ENCODE measurements around the gene TOE1.
"Not testable (repeated sequence)": the region's sequence is repeated elsewhere in the genome, so short reads cannot be mapped to it uniquely, and the experiment has no call there.

TOE1 gene

DNA sequence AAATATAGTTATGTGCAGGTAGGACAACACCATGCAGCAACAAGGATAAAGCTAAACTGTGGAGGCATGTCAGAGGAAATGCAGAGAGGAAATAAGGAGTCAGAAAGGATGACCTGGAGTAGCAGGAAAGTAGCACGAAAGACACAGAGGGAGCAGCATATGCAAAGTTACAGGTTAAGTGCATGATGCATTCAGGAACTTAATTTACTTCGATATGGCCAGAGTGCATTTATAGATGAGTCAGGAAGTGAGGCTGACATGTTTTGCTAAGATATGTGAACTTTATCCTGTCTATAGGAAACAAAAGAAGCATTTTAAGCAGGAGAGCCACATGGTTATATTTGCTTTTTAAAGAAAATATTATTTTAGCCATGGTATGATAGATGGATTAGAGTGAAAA is 15.7 kb downstream of the TOE1 start:
- DNase-seq: no peak

DNA sequence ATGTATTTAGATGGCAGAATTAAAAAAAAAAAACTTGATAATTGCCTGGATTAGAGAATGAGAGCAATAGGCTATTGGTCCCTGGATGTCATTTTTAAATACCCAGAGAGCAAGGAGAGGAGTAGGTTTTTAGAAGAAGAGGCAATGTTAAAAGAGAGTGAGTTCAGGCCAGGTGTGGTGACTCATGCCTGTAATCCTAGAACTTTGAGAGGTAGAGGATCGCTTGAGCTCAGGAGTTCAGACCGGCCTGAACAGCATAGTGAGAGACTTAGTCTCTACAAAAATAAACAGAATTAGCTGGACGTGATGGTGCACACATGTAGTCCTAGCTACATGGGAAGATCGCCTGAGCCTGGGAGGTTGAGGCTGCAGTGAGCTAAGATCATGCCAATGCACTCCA is 16.2 kb downstream of the TOE1 start:
- no peak for DNase-seq

DNA sequence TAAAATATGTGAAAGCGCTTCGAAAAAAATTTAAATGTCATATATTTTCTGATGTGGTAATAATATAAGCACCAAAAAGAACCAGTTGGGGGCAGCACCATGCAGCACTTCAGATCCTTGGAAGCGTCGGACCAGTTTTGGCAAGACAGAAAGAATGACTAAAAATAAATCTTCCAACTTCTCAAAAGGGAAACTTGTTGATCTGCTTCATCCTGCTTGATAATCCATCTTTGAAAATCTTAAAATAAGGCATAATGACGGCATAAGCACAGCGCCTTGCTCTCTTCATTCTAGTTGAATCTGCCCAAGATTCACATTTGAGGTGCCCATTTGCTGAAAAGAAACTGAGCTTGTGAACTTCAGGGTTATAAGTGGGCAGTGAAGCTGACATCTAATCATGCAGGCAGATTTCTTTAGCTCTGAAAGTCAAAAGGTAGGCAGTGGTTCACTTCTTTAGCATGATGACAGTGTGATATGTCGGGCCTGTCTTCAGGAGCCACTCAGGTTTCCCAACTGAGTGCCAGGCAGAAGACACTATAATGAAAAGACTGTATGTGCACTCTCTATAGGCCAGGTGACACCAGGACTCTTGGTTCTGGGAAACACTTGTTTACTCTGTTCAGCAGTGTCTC is 20.0 kb downstream of the TOE1 start:
- no peak for DNase-seq

GRCh38 chr1:45360981-45361380 is 21.0 kb downstream of the TOE1 start:
- not testable (repeated sequence) for DNase-seq

GRCh38 chr1:45364294-45364693 is 24.3 kb downstream of the TOE1 start:
- no peak for DNase-seq

- no peak for DNase-seq
Measured at GRCh38 chr1:45365051-45365450, 25.1 kb downstream of the TOE1 start.

DNA sequence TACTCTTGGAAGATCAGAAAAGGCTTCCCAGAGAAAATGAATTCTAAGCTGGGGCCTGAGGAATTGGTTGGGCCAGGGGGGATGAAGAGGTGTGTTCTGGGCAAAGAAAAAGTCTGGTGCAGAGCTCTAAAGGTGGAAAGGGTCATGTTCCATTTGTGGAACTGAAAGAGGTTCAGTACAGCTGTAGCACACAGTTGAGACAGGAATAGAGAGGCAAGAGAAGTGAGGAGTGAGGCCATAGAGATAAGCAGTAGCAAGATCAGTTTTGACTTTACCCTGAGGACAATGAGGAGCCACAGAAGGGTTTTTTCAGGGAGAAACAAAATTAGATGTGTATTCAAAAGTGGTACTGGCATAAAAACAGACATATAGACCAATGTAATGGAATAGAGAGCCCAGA is 30.6 kb downstream of the TOE1 start:
- no peak for DNase-seq

DNA sequence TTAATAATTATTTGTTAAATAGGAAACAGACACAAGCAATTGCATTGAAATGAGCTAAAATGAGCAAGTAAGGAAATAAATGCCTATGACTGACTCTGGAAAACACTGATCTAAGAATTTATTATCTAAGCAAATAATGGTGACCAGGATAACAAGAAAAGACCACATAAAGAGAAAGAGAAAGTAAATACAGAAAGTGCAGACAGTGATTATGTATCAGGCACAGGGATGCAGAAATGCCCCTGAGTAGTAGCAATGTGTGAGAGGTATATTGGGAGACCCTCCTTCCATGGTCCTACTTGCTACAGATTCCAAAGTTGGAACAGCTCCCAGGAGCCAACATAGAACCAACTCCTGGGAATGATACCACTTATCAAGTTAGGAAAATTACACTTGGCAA is 33.6 kb downstream of the TOE1 start:
- DNase-seq: no peak

DNA sequence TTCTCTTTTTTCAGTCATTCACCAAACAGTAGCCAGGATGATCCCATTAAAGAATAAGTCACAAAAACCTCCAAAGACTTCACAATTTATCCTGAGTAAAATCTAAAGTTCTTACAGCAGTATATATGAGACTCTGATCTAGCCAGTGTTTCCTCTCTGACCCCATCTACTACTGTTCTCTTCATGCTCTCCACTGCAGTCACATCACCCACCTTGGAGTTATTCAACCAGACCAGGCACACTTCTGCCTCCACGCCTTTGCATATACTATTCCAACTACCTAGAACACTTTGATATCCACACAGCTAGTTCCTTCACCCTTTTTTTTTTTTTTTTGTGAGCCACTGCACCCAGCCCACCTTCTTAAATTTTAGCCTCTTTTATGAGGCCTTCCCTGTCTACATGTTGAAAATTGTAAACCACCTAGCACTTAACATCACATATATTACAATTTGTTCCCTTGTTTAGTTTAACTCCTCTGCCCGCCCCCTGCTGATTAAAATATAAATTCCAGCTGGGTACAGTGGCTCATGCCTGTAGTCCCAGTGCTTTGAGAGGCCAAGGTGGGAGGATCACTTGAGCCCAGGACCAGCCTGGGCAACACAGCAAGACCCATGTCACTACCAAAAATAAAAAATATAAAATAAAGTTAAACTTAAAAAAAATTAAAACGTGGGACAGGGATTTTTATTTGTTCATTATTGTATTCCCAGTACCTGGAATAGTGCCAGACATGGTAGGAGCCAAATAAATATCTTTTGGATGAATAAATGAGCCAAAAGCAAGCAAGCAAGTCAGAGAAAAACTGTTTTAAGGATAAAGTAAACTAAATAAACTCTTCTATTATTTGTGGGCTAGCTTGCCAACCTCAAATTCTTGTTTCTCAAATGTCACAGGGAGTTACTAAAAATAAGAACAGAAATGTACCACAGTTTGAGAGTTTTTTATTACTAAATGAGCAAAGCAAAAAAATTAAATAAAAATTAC is 35.4 kb downstream of the TOE1 start:
- no peak for DNase-seq

GRCh38 chr1:45378184-45378583 is 38.2 kb downstream of the TOE1 start:
- DNase-seq: no peak

GRCh38 chr1:45379524-45379923 is 39.6 kb downstream of the TOE1 start:
- no peak for DNase-seq

DNA sequence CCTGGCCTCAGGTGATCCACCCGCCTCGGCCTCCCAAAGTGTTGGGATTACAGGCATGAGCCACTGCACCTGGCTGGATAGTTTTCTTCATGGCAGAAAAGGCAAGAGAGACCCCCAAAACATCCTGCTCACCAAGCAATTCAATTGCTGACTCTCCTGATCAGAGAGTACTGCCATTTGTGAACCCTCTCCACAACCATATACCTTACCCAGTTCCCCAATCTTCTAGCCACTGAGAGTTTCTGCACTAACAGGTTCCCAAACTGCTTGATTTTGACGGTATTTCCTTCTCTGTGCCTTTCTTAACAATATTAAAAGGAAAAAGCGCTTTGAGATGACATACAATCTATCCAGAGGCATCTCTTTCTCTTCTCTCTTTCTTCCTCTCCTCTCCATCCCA is 40.2 kb downstream of the TOE1 start:
- no peak for DNase-seq

DNA sequence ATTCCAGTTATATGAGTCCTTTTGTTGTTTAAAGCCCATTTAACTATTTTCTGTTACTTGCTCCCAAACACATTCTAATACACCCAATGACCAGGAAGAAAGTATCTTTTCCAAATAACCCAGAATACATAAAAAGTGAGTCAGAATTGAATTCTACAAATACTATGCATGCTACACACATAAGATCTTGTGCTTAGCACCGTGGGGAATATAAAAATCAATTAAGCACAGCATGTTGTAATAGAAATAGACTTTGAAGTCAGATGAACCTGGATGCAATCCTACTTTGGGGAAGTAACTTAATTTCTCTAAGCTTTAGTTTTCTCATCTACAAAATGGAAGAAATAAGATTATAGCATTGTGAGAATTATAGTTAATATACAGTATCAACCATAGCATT is 40.8 kb downstream of the TOE1 start:
- no peak for DNase-seq

DNA sequence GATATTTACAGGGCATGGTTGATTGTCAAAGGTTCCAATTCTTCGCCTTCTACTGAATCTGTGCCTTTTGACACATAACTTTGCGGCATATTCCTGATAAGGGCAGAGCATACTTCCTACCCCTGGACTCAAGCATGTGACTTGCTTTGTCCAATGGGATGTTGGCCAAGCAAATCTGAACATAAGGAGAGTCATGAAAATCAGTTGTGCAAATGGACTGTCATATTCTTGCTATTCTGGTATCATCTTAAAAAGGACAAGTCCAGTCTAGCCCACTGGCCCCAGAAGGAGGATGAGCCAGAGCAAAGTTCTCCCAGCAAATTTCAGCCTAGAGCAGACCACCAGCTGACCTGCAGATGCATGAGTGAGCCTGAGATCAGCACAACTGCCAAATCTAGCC is 41.3 kb downstream of the TOE1 start:
- DNase-seq: no peak

GRCh38 chr1:45383191-45383590 is 43.2 kb downstream of the TOE1 start:
- no peak for DNase-seq

DNA sequence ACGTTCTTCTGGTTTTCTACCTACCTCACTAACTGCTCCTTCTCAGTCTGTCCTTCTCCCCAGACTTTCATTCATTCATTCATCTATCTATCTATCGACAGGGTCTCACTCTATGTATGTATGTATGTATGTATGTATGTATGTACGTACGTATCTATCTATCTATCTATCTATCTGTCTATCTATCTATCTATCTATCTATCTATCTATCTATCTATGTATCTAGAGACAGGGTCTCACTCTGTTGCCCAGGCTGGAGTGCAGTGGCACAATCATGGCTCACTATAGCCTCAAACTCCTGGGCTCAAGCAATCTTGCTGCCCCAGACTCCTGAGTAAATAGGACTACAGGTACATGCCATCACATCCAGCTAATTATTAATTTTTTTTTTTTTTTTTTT is 44.2 kb downstream of the TOE1 start:
- not testable (repeated sequence) for DNase-seq

DNA sequence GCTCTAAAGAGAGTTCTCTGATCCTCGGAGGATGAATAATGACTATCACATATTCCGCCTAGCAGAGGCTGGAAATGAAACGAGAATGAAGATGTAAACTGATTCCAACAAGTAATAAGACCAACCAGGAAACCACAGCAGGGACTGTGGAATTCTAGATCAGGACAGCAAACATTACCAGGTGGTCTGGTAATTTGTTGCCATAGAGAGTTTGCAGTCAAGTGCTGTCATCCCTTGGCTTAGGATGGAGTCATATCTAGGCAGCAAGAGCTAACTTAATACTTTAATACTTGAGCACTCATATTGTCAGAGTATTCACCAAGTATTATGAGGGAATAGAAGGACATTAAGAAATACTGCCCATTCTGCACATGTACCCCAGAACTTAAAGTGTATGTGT is 45.3 kb downstream of the TOE1 start:
- DNase-seq: no peak

DNA sequence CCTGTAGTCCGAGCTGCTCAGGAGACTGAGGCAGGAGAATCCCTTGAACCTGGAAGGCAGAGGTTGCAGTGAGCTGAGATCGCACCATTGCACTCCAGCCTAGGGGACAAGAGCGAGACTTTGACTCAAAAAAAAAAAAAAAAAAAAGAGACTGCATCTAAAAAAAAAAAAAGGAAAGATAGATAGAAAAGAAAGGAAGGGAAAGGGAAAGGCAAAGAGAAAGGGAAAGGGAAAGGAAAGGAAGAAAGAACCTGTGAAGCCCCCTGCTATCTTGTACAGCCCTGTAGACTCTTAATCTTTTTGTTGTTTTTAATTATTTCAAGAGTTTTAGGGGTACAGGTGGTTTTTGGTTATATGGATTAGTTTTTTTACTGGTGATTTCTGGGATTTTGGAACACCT is 46.2 kb downstream of the TOE1 start:
- DNase-seq: no peak

Data from activated gamma-delta T cell (primary cell).